PFSK-1 (cell line): ENCODE results near the gene MEI1.

ENCODE experiments used
- FOXP2 ChIP-seq: optimal IDR thresholded peaks from 2 replicates; pipeline ENCODE3; 2011; ENCODE audit warnings: borderline replicate concordance, control low read depth, inconsistent platforms; ENCODE audit not compliant: insufficient read depth; ENCODE audit errors: extremely low read length, extremely low read depth
- POLR2AphosphoS5 ChIP-seq: IDR thresholded peaks from 2 replicates; pipeline ENCODE4 v1.6.1; 2012; ENCODE audit warnings: low read depth, mild to moderate bottlenecking, control low read depth, low read length, moderate library complexity
- REST ChIP-seq, 2 experiments: IDR thresholded peaks; 2 replicates each; pipeline versions ENCODE4 v1.6.1 to v1.8.0; 2011 to 2012; ENCODE audit warnings: low read depth in 2 of 2, low read length in 2 of 2, control low read depth in 1 of 2, inconsistent platforms in 1 of 2, mild to moderate bottlenecking in 1 of 2, moderate library complexity in 1 of 2; ENCODE audit not compliant: insufficient read depth in 1 of 2
- SIN3A ChIP-seq: IDR thresholded peaks from 2 replicates; pipeline ENCODE4 v1.6.1; 2012; ENCODE audit warnings: mild to moderate bottlenecking, low read length, moderate library complexity, borderline replicate concordance; ENCODE audit not compliant: insufficient read depth
- TAF1 ChIP-seq: IDR thresholded peaks from 2 replicates; pipeline ENCODE4 v1.6.1; 2012; ENCODE audit warnings: low read length, control low read depth, borderline replicate concordance; ENCODE audit not compliant: insufficient read depth

Gene MEI1

GRCh38 chr22:41697126-41697775, 2.1 kb upstream of the MEI1 start:
- no peak for TF ChIP-seq TAF1
- TF ChIP-seq POLR2AphosphoS5, result no peak
- peak; percentile 42 for TF ChIP-seq FOXP2
- TF ChIP-seq SIN3A, result no peak
- no peak for TF ChIP-seq REST (IDR thresholded peaks at IDR 0.05; ENCODE audit: insufficient read depth in 1 of 2, low read depth in 2 of 2, low read length in 2 of 2)

- no peak for TF ChIP-seq REST (IDR thresholded peaks at IDR 0.05; ENCODE audit: insufficient read depth in 1 of 2, low read depth in 2 of 2, low read length in 2 of 2)
- TF ChIP-seq POLR2AphosphoS5, result no peak
Measured at GRCh38 chr22:41700108-41700364, 733 bp downstream of the MEI1 start.

- no peak for TF ChIP-seq FOXP2
Measured at GRCh38 chr22:41702763-41703162, 3.5 kb downstream of the MEI1 start.

GRCh38 chr22:41709341-41709740, 10.0 kb downstream of the MEI1 start:
- no peak for TF ChIP-seq REST (IDR thresholded peaks at IDR 0.05; ENCODE audit: insufficient read depth in 1 of 2, low read depth in 2 of 2, low read length in 2 of 2)
- TF ChIP-seq POLR2AphosphoS5, result no peak

GRCh38 chr22:41713004-41713403, 13.7 kb downstream of the MEI1 start:
- TF ChIP-seq FOXP2 (no peak), TAF1 (no peak), POLR2AphosphoS5 (no peak), REST (IDR thresholded peaks at IDR 0.05; ENCODE audit: insufficient read depth in 1 of 2, low read depth in 2 of 2, low read length in 2 of 2) (no peak), SIN3A (no peak)

GRCh38 chr22:41722496-41722895, 23.2 kb downstream of the MEI1 start:
- TF ChIP-seq FOXP2 (no peak), POLR2AphosphoS5 (no peak), SIN3A (no peak), REST (IDR thresholded peaks at IDR 0.05; ENCODE audit: insufficient read depth in 1 of 2, low read depth in 2 of 2, low read length in 2 of 2) (no peak), TAF1 (no peak)
